A204.1 (cell line): ENCODE measurements around the gene AKR1C3.
"Not testable (repeated sequence)": the region's sequence is repeated elsewhere in the genome, so short reads cannot be mapped to it uniquely, and the experiment has no call there.

ENCODE experiments used
- FAIRE-seq: peaks from 2 replicates; lab custom pipeline; 2012; peaks lifted over from hg19 to GRCh38; lab: Jason Lieb, UNC

Gene AKR1C3

DNA sequence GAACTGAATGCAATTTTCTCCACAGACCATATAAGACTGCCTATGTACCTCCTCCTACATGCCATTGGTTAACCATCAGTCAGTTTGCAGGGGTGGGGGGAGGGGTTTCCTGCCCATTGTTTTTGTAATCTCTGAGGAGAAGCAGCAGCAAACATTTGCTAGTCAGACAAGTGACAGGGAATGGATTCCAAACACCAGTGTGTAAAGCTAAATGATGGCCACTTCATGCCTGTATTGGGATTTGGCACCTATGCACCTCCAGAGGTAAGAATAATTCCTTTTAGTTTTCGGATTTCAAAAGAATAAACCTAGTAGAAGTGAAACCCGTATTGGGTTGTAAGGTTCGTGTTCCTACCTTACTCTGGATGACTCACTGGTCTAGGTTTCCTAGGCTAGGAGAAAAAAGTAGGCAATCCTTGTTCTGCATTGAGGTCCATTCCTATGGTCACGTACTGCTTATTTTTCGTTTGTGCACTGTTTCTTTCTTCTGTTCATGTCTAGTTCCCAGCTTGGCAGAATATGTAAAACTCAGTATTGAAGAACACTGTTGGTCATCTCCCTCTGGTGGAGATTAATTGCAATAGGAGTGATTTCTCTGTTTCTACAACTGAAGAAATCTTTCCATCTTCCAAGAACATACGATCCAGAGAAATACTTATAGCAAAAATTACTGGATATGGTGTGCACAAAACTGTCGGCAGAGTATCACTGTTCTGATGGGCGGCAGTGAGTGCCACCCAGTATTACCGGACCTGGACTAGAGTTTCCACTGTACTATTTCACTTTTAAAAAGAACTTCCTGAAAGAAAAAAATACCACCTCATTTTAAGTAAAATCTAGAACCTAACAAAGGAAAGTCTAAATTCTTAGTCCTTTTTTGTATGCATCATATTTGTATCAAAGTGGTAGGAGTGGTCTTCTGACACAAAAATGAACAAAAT lies at the start of gene AKR1C3:
Gene AKR1C3 (plus strand): TSS at position 150 of the 941 bp plus-strand sequence. CDS start 31 bp downstream, at position 181.
- FAIRE-seq: peak; percentile 65

DNA sequence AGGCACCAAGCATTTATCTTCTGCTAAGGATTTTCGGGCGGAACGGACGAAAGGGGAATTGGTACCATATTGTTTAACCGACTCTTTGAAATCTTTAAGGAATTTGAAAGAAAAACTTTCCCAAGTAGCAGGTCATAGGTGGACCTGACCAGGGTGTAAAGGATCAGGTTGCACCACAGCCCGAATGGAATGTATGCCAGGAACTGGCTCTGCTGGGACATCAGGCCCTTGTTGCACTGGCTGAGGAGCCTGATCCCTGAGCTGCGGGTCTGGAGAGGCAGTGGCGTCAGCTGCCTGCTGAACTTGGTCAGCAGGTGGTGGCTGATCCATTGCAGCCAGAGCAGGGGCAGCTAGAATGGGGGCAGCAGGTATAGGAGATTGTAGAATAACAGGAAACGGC lies 49.1 kb upstream of the AKR1C3 start:
- FAIRE-seq: no peak

GRCh38 chr10:5046410-5046809 lies 47.8 kb upstream of the AKR1C3 start:
- FAIRE-seq: no peak

GRCh38 chr10:5047055-5047454 lies 47.2 kb upstream of the AKR1C3 start:
- FAIRE-seq: not testable (repeated sequence)

DNA sequence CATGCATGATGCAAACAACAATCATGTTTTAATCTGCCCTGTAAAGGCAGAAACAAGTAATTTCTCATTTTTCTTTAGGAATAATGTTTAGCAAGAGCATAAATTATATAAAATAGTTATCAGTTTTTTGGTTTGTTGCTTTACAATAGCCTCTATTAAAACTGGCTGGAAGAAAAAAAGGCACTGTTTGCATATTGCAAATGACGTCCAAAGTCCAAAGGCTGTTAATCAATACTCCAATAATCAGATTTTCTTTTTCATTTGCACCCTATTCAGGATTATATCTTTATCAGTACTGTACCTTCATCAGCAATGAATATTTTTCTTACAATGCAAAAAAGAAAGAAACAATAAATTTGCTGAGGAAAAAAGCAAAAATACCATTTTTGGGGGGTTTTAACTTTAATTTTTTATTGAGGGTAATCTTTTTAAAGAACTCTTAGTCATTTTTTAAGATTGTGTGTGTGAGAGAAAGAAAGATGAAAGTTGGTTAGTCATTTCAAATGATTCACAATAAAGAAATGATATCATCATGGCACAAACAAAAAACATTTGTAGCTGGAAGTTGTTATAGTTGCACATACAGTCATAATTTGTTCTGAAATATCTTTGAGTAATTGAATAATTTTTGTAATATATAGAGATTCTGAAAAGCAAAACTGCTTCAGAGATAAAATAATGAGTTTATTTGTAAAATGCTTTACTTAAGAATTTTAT lies 46.1 kb upstream of the AKR1C3 start:
- FAIRE-seq: no peak

DNA sequence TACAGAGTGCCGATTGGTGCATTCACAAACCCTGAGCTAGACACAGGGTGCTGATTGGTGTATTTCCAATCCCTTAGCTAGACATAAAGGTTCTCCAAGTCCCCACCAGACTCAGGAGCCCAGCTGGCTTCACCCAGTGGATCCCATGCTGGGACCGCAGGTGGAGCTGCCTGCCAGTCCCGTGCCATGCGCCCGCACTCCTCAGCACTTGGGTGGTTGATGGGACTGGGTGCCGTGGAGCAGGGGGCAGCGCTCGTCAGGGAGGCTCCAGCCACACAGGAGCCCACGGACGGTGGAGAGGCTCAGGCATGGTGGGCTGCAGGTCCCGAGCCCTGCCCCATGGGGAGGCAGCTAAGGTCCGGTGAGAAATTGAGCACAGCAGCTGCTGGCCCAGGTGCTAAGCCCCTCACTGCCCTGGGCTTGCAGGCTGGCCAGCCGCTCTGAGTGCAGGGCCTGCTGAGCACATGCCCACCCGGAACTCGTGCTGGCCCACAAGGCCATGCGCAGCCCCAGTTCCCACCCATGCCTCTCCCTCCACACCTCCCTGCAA lies 41.2 kb upstream of the AKR1C3 start:
- FAIRE-seq: not testable (repeated sequence)

- not testable (repeated sequence) for FAIRE-seq
Observed at GRCh38 chr10:5054831-5055230, 39.4 kb upstream of the AKR1C3 start.

DNA sequence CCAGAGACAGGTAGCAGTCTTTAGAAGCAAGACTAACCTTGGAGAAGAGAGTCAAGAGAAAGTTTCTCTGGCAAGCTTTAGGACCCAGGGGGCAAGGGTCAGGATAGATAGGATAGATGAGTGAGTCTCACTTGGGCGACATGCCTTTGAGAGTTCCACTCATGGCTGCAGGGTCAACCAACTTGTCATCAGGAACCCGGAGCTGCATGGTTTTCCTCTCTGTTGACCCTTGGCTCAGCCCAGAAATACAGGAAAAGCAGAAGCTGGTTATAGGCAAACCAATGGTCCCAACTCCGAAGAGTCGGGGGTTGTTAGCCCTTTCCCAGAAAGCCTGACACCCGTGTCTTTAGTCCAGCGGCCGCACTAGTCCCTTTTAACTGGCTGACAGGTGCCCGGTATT lies 34.9 kb upstream of the AKR1C3 start:
- not testable (repeated sequence) for FAIRE-seq

DNA sequence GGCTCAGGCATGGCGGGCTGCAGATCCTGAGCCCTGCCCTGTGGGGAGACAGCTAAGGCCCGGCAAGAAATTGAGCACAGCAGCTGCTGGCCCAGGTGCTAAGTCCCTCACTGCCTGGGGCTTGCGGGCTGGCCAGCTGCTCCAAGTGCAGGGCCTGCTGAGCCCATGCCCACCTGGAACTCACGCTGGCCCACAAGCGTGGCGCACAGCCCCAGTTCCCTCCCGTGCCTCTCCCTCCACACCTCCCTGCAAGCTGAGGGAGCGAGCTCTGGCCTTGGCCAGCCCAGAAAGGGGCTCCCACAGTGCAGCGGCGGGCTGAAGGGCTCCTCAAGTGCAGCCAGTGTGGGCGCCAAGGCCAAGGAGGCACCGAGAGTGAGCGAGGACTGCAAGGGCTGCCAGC lies 33.4 kb upstream of the AKR1C3 start:
- not testable (repeated sequence) for FAIRE-seq

- FAIRE-seq: no peak
Observed at GRCh38 chr10:5064656-5065055, 29.6 kb upstream of the AKR1C3 start.

DNA sequence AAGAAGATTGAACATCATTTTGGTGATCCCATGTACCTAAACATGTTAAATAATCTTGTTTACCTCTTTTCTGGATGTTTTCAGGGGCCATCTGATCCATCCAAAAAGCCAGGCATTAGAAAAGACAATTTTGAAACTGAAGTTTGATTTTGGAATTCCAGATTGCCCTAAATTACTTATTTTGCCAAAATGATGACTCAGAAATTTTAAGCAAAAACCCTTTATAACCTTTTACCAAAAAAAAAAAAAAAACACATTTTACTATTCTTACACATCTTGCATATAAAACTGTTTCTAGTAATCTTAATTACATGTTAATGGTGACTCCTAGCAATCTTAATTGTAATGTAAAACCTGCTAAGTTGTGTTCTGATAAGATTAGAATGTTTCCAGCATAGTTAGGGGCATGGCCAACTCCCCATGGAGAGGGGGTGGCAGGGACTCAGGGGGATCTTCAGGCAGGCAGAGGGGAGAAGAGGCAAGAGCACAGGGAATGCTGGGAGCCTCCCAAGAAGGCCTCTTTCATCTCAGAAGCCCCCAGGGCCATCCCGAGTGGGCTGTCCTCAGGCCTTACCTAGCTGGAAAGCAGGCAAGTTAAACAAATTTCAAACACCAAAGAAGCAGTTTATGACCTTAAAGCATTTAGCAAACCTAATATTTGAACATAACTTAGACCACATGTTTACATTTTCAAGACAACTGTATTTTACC lies 25.8 kb upstream of the AKR1C3 start:
- no peak for FAIRE-seq

DNA sequence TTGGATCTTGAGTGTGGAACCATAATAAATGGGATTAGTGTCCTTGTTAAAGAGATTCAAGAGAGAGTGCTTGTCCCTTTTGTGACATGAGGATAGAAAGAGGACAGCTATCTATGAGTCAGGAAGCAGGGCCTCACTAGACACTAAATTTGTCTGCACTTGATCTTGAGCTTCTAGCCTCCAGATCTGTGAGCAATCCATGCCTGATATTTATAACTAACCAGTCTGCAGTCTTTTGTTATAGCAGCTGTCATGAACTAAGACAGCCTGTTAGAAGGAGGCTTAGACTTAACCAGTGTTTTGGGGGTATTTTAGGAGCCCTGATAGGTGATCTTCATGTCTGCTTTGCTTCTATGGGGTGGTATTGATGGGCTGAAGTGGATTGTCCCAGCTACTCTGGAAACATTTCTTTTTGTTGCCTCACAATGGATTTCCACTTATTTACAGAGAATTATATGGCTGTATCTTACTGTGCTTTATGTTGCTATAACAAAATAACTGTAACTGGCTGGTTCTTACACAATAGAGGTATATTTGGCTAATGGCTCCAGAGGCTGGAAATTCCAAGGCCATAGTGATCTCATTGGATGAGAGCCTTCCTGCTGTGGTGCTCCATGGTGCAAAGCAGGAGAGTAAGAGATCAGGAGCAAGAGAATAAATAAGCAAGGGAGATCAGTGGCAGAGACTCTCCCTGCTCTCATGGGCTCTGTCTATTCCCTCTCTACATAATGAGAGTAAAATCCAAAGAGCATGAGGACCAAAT lies 23.4 kb upstream of the AKR1C3 start:
- FAIRE-seq: no peak

DNA sequence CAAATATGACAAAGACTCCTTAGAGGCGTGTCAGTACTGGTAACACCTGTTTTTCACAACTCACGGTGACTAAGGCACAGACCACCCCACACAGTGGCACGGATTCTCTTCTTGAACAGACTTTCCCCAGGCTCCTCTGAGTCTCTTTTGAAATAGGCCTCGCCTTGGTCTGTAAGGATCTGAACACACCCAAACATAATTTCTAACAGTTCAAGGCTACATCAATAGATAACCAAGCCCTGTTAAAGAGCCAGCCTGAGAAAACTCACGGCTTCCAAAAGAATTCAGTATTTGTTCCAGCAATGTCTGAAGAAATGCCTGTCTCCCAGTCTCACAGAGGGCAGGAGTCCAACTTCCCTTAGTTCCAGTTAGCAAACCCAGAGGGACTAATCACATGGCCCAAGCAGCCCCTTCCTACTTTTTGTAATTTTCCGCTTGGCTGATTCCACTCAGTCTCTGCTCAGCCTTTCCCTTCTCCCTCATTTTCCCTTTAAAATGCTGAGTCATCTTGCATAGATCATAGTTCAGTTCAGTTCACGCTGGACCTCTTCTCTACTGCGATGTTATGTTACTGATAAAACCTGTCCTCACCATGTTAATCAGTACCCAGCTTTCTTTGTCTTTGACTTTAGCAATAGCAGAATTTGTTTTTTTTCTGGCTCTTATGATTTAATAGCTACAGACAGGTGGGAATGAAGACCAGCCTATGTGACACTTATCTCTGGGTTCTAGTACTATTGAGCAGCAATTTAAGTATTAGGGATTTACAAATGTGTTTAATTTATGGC lies 22.6 kb upstream of the AKR1C3 start:
- no peak for FAIRE-seq

DNA sequence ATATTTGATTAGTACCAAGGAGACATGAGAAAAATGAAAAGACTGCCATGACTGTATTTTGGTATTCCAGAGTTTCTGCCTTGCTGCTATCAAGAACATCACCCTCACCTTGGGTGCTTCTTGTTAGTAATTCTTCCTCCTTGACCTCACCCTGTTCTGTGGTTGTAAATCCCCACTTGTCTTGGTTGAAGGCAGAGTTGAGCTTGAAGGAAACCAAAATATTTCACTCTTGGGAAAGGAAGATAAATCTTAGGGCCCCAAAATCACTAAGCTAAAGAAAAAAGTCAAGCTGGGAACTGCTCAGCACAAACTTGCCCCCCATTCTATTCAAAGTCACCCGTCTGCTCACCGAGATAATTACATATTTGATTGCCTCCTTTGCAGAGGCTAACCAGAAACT lies 20.6 kb upstream of the AKR1C3 start:
- no peak for FAIRE-seq

- FAIRE-seq: no peak
Observed at GRCh38 chr10:5076615-5077014, 17.6 kb upstream of the AKR1C3 start.

- no peak for FAIRE-seq
Observed at GRCh38 chr10:5078547-5079180, 15.6 kb upstream of the AKR1C3 start.

GRCh38 chr10:5079306-5079830 lies 14.8 kb upstream of the AKR1C3 start:
- FAIRE-seq: no peak

DNA sequence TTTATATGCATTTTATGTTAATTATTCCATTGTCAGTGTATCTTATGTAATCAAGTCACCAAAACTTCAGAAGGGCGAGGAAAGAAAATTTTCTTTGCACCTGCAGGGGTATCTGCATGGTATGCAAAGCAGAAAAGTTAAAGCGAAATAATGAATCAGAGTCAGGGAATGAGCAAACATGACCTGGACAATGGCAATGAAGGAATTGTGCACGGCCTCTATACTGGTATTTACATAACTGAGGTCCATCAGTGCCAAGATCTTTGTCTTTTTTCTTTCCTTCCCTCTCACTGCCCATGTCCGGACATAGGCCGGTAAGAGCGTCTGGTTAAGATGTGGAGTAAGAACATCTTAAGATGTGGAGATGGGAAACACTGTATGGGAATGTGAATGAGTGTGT lies 14.4 kb upstream of the AKR1C3 start:
- FAIRE-seq: no peak

- FAIRE-seq: no peak
Observed at GRCh38 chr10:5081091-5081490, 13.1 kb upstream of the AKR1C3 start.

DNA sequence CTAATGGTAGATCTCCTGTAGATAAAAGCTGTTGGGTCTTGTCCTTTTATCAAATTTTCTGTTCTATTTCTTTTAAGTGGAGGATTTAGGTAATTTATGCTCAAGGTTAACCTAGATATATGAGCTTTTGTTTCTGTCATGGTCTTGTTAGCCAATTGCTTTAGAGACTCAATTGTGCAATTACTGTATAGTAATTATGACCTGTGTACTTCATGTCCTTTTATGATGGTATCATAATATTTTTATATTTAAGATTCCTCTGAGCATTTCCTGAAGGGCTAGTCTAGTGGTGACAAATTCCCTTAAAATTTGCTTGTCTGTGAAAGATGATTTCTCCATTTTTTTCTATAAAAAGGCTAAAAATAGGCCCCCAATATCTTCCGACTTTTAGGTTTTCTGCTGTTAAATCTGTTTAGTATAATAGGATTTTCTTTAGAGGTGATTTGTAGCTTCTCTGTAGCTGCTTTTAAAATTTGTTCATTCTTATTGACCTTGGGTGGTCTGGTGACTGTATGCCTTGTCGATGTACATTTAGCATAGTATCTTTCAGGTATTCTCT lies 5.4 kb upstream of the AKR1C3 start:
- FAIRE-seq: no peak
